ENCODE measurements around the gene TMEM178A. TPM values are rescaled to one million over a fixed set of nuclear protein-coding genes. Genes with fewer than 3 reads are reported as not detected.

TMEM178A gene
- total RNA-seq, 1 donor from 2014 or later = 19.2 TPM

- no peak overlapping the region for H3K9ac ChIP-seq
- H3K4me1 ChIP-seq = peaks cover 5% of the 10 kb centered on the region
- TF ChIP-seq CTCF (IDR thresholded peaks at IDR 0.05) (no peak), EZH2phosphoT487 (IDR thresholded peaks at IDR 0.05) (no peak), EZH2 (IDR thresholded peaks at IDR 0.05) (no peak)
Observed at GRCh38 chr2:39632876-39633275, 32.8 kb upstream of the TMEM178A start.

GRCh38 chr2:39636306-39636705 lies 29.4 kb upstream of the TMEM178A start:
- Histone ChIP-seq H3K9ac (no peak overlapping the region), H3K9me3 (ENCODE audit: low read depth) (no peaks in the 10 kb centered on the region), H3K79me2 (ENCODE audit: low read depth) (no peaks in the 10 kb centered on the region), H3K4me2 (no peak overlapping the region), H3K4me1 (peaks cover 5% of the 10 kb centered on the region), H3K27me3 (no peaks in the 10 kb centered on the region), H3K27ac (no peak overlapping the region), H3K36me3 (no peaks in the 10 kb centered on the region), H4K20me1 (ENCODE audit: low read depth) (no peaks in the 10 kb centered on the region), H2AFZ (replicated peaks) (no peak overlapping the region), H3K4me3 (no peak overlapping the region), H3F3A (ENCODE audit: low read depth) (no peaks in the 10 kb centered on the region)
- TF ChIP-seq EZH2 (IDR thresholded peaks at IDR 0.05) = no peak
- no peak overlapping the region for H3K27ac Mint-ChIP-seq
- no peaks in the 10 kb centered on the region for H3K9me3 Mint-ChIP-seq
- peaks cover 8% of the 10 kb centered on the region for H3K4me1 Mint-ChIP-seq
- H3K27me3 Mint-ChIP-seq (ENCODE audit: insufficient read depth, low read depth) = no peaks in the 10 kb centered on the region
- no peak for DNase-seq (ENCODE audit: low spot score)
- H3K4me3 Mint-ChIP-seq = no peak overlapping the region
- H3K36me3 Mint-ChIP-seq = no peaks in the 10 kb centered on the region

More at GRCh38 chr2:39632876-39633275, 32.8 kb upstream of the TMEM178A start:
- H3K4me3 Mint-ChIP-seq = no peak overlapping the region
- no peaks in the 10 kb centered on the region for H4K20me1 ChIP-seq (ENCODE audit: low read depth)
- H3K27ac ChIP-seq = no peak overlapping the region
- H3K9me3 Mint-ChIP-seq = peaks cover 3% of the 10 kb centered on the region
- no peak overlapping the region for H3K4me2 ChIP-seq
- H3F3A ChIP-seq (ENCODE audit: low read depth) = no peaks in the 10 kb centered on the region
- no peaks in the 10 kb centered on the region for H3K27me3 Mint-ChIP-seq (ENCODE audit: insufficient read depth, low read depth)
- peaks cover 6% of the 10 kb centered on the region for H3K4me1 Mint-ChIP-seq
- H3K4me3 ChIP-seq = no peak overlapping the region
- H3K36me3 ChIP-seq = no peaks in the 10 kb centered on the region
- no peak overlapping the region for H3K27ac Mint-ChIP-seq
- H3K36me3 Mint-ChIP-seq = no peaks in the 10 kb centered on the region
- DNase-seq (ENCODE audit: low spot score) = peak; percentile 3
- H3K9me3 ChIP-seq (ENCODE audit: low read depth) = no peaks in the 10 kb centered on the region
- no peaks in the 10 kb centered on the region for H3K79me2 ChIP-seq (ENCODE audit: low read depth)
- peak overlapping the region; percentile 0 for H2AFZ ChIP-seq (replicated peaks)
- no peaks in the 10 kb centered on the region for H3K27me3 ChIP-seq

- Histone ChIP-seq H3K27me3 (no peaks in the 10 kb centered on the region), H3K4me3 (no peak overlapping the region), H3K4me1 (no peaks in the 10 kb centered on the region)
Observed at GRCh38 chr2:39638581-39638980, 27.1 kb upstream of the TMEM178A start.

More at GRCh38 chr2:39638581-39638980, 27.1 kb upstream of the TMEM178A start:
- Histone ChIP-seq H3K79me2 (ENCODE audit: low read depth) (no peaks in the 10 kb centered on the region), H2AFZ (replicated peaks) (no peak overlapping the region), H3F3A (ENCODE audit: low read depth) (no peaks in the 10 kb centered on the region), H3K36me3 (no peaks in the 10 kb centered on the region), H3K9me3 (ENCODE audit: low read depth) (no peaks in the 10 kb centered on the region), H4K20me1 (ENCODE audit: low read depth) (no peaks in the 10 kb centered on the region), H3K27ac (no peak overlapping the region), H3K4me2 (no peak overlapping the region), H3K9ac (no peak overlapping the region)
- peaks cover 16% of the 10 kb centered on the region for H3K4me1 Mint-ChIP-seq
- H3K4me3 Mint-ChIP-seq = no peak overlapping the region
- H3K9me3 Mint-ChIP-seq = no peaks in the 10 kb centered on the region
- H3K27ac Mint-ChIP-seq = no peak overlapping the region
- H3K36me3 Mint-ChIP-seq = no peaks in the 10 kb centered on the region
- TF ChIP-seq EZH2 (IDR thresholded peaks at IDR 0.05) (no peak), CTCF (IDR thresholded peaks at IDR 0.05) (no peak), EZH2phosphoT487 (IDR thresholded peaks at IDR 0.05) (no peak)
- no peaks in the 10 kb centered on the region for H3K27me3 Mint-ChIP-seq (ENCODE audit: insufficient read depth, low read depth)
- DNase-seq (ENCODE audit: low spot score) = no peak

Measured in neural progenitor cell (in vitro differentiated cells).